Neural cell (in vitro differentiated cells): ENCODE results near the gene CBFA2T2. TPM values are rescaled to one million over a fixed set of nuclear protein-coding genes. Genes with fewer than 3 reads are reported as not detected.
"Not testable (repeated sequence)": the region's sequence is repeated elsewhere in the genome, so short reads cannot be mapped to it uniquely, and the experiment has no call there.

ENCODE experiments used
- H2AFZ ChIP-seq: fragments of 200-600, 300-800 bp; sonication (generic), shearing (Covaris generic); 2 replicates; pipeline ENCODE4 v1.6.0; 2014; ENCODE audit warnings: low read depth, mild to moderate bottlenecking, antibody characterized with exemption, low read length, moderate library complexity
- H3F3A ChIP-seq: fragments of 200-600 bp; shearing (Covaris generic); 2 replicates; pipeline ENCODE4 v1.6.1; 2016; ENCODE audit warnings: mild to moderate bottlenecking, moderate library complexity, mixed read lengths, antibody characterized with exemption, low read length; ENCODE audit not compliant: insufficient read depth, poor library complexity, severe bottlenecking
- H3K27ac ChIP-seq: fragments of 200-600, 300-800 bp; sonication (generic), shearing (Covaris generic); 2 replicates; pipeline ENCODE4 v1.5.1; 2014; ENCODE audit warnings: mild to moderate bottlenecking, low read length, moderate library complexity
- H3K27me3 ChIP-seq: fragments of 300-800, 200-600 bp; sonication (generic), shearing (Covaris generic); 2 replicates; pipeline ENCODE4 v1.6.0; 2014; ENCODE audit warnings: mild to moderate bottlenecking, low read depth, low read length, moderate library complexity; ENCODE audit not compliant: insufficient read depth
- H3K36me3 ChIP-seq: fragments of 300-800, 200-600 bp; sonication (generic), shearing (Covaris generic); 2 replicates; pipeline ENCODE4 v1.5.1; 2014; ENCODE audit warnings: mild to moderate bottlenecking, antibody characterized with exemption, low read length, moderate library complexity; ENCODE audit not compliant: insufficient read depth
- H3K4me2 ChIP-seq: fragments of 300-800, 200-600 bp; sonication (generic), shearing (Covaris generic); 2 replicates; pipeline ENCODE4 v1.6.0; 2014; ENCODE audit warnings: mild to moderate bottlenecking, low read length
- H3K4me3 ChIP-seq: fragments of 300-800, 200-600 bp; sonication (generic), shearing (Covaris generic); 2 replicates; pipeline ENCODE4 v1.5.1; 2014; ENCODE audit warnings: mild to moderate bottlenecking, low read length, moderate library complexity
- H3K79me2 ChIP-seq: fragments of 200-600 bp; shearing (Covaris generic); replicated peaks from 2 replicates; pipeline ENCODE4 v1.6.0; 2014; ENCODE audit warnings: mild to moderate bottlenecking, low read length, moderate library complexity; ENCODE audit not compliant: insufficient read depth
- H3K9ac ChIP-seq: fragments of 300-800, 200-600 bp; sonication (generic), shearing (Covaris generic); 2 replicates; pipeline ENCODE4 v1.6.1; 2016; ENCODE audit warnings: mild to moderate bottlenecking, low read length, mixed read lengths
- H3K9me2 ChIP-seq: fragments of 200-600 bp; shearing (Covaris generic); 2 replicates; pipeline ENCODE4 v1.6.1; 2016; ENCODE audit warnings: mild to moderate bottlenecking, low read length, mixed read lengths; ENCODE audit not compliant: insufficient read depth
- H3K9me3 ChIP-seq: fragments of 200-600, 300-800 bp; sonication (generic), shearing (Covaris generic); 2 replicates; pipeline ENCODE4 v1.6.1; 2016; ENCODE audit warnings: mild to moderate bottlenecking, mixed run types, low read length, moderate library complexity, mixed read lengths
- H4K20me1 ChIP-seq: fragments of 200-600 bp; shearing (Covaris generic); 2 replicates; pipeline ENCODE4 v1.6.1; 2016; ENCODE audit warnings: mild to moderate bottlenecking, mixed run types; ENCODE audit not compliant: insufficient read depth
- CTCF ChIP-seq: fragments of 450-650 bp; IDR thresholded peaks from 2 replicates; pipeline ENCODE4 v1.5.1; 2014; ENCODE audit warnings: antibody characterized with exemption, mild to moderate bottlenecking, moderate library complexity; ENCODE audit not compliant: poor library complexity, severe bottlenecking
- EP300 ChIP-seq: fragments of 450-650 bp; conservative IDR thresholded peaks from 2 replicates; pipeline ENCODE4 v1.6.1; 2014; ENCODE audit warnings: antibody characterized with exemption, mild to moderate bottlenecking, moderate library complexity; ENCODE audit not compliant: poor library complexity, severe bottlenecking
- EZH2 ChIP-seq: fragments of 200-600, 300-800 bp; shearing (Covaris generic), sonication (generic); IDR thresholded peaks from 2 replicates; pipeline ENCODE4 v1.6.1; 2014; ENCODE audit warnings: antibody characterized with exemption, low read length, borderline replicate concordance, mild to moderate bottlenecking; ENCODE audit not compliant: insufficient read depth, poor library complexity, severe bottlenecking
- MXI1 ChIP-seq: fragments of 450-650 bp; conservative IDR thresholded peaks from 2 replicates; pipeline ENCODE4 v1.6.1; 2014; ENCODE audit warnings: antibody characterized with exemption, mild to moderate bottlenecking; ENCODE audit not compliant: poor library complexity, severe bottlenecking
- POLR2AphosphoS5 ChIP-seq: IDR thresholded peaks from 2 replicates; pipeline ENCODE4 v1.6.1; 2012
- RAD21 ChIP-seq: fragments of 450-650 bp; conservative IDR thresholded peaks from 2 replicates; pipeline ENCODE4 v1.6.1; 2014; ENCODE audit warnings: antibody characterized with exemption, mild to moderate bottlenecking, moderate library complexity
- REST ChIP-seq: IDR thresholded peaks from 2 replicates; pipeline ENCODE4 v1.6.1; 2012; ENCODE audit warnings: borderline replicate concordance
- SMC3 ChIP-seq: fragments of 450-650 bp; conservative IDR thresholded peaks from 2 replicates; pipeline ENCODE4 v1.6.1; 2014; ENCODE audit warnings: antibody characterized with exemption, mild to moderate bottlenecking, moderate library complexity; ENCODE audit not compliant: poor library complexity
- TAF1 ChIP-seq: IDR thresholded peaks from 2 replicates; pipeline ENCODE4 v1.6.1; 2012; ENCODE audit warnings: low read depth
- polyA plus RNA-seq: library from polyadenylated mRNA; depleted of rRNA; stranded (reverse); fragments of >200 nt; gene quantifications from 2 replicates; pipeline ENCODE4 v1.2.3, GENCODE V29; 2014

CBFA2T2 gene
- polyA plus RNA-seq, 1 donor from 2014 or later, result 15.9 TPM

GRCh38 chr20:33506576-33506975, 16.7 kb downstream of the CBFA2T2 start:
- Histone ChIP-seq H3K9me3 (no peaks in the 10 kb centered on the region), H3K4me3 (no peak overlapping the region), H4K20me1 (no peaks in the 10 kb centered on the region), H3K27me3 (no peaks in the 10 kb centered on the region), H3K9me2 (no peaks in the 10 kb centered on the region), H3K27ac (no peak overlapping the region), H2AFZ (no peak overlapping the region), H3F3A (no peaks in the 10 kb centered on the region), H3K36me3 (no peaks in the 10 kb centered on the region), H3K79me2 (peaks cover 12% of the 10 kb centered on the region), H3K9ac (no peak overlapping the region), H3K4me2 (no peak overlapping the region)
- TF ChIP-seq EZH2, result no peak
- no peak for TF ChIP-seq SMC3
- TF ChIP-seq EP300, result no peak
- TF ChIP-seq TAF1, result no peak
- no peak for TF ChIP-seq REST
- no peak for TF ChIP-seq RAD21
- no peak for TF ChIP-seq POLR2AphosphoS5
- TF ChIP-seq CTCF, result no peak
- TF ChIP-seq MXI1, result no peak

- Histone ChIP-seq H3K9me2 (no peaks in the 10 kb centered on the region), H3K27me3 (no peaks in the 10 kb centered on the region), H3K27ac (no peak overlapping the region), H4K20me1 (no peaks in the 10 kb centered on the region), H3K36me3 (no peaks in the 10 kb centered on the region), H3K9ac (no peak overlapping the region), H3F3A (no peaks in the 10 kb centered on the region), H3K79me2 (peaks cover 12% of the 10 kb centered on the region), H3K9me3 (no peaks in the 10 kb centered on the region), H2AFZ (no peak overlapping the region), H3K4me2 (no peak overlapping the region), H3K4me3 (no peak overlapping the region)
- TF ChIP-seq POLR2AphosphoS5, result no peak
- no peak for TF ChIP-seq EZH2
- TF ChIP-seq MXI1, result no peak
- no peak for TF ChIP-seq EP300
- no peak for TF ChIP-seq REST
- TF ChIP-seq SMC3, result no peak
- no peak for TF ChIP-seq TAF1
- TF ChIP-seq RAD21, result no peak
- no peak for TF ChIP-seq CTCF
Observed at GRCh38 chr20:33507461-33507860, 17.6 kb downstream of the CBFA2T2 start.

- not testable (repeated sequence) for H3K36me3 ChIP-seq, H4K20me1 ChIP-seq, H3K4me3 ChIP-seq, H2AFZ ChIP-seq, H3K27me3 ChIP-seq, H3K9ac ChIP-seq, H3K9me2 ChIP-seq, H3K4me2 ChIP-seq, H3K9me3 ChIP-seq, H3F3A ChIP-seq, H3K27ac ChIP-seq
- peaks cover 12% of the 10 kb centered on the region for H3K79me2 ChIP-seq
Observed at GRCh38 chr20:33508015-33508414, 18.1 kb downstream of the CBFA2T2 start.
